ENCODE results near the gene ADRA2B.
"Not testable (repeated sequence)": the region's sequence is repeated elsewhere in the genome, so short reads cannot be mapped to it uniquely, and the experiment has no call there.

The ADRA2B gene

GRCh38 chr2:96088340-96089335 lies 27.7 kb downstream of the ADRA2B start:
- no peak for DNase-seq (ENCODE audit: low read depth)

DNA sequence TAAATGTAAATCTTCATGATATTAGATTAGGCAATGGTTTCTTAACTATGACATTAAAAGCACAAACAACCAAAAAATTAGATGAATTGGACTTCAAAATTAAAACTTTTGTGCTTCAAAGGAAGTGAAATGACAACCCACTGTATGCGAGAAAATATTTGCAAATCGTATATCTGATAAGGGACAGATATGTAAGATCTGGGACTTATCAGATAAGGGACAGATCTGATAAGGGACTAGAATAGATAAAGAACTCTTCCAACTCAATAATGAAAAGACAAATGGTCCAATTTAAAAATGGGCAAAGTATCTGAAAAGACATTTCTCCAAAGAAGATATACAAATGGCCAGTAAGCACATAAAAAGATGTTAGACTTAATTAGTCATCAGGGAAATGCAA lies 29.2 kb downstream of the ADRA2B start:
- no peak for DNase-seq (ENCODE audit: low read depth)

DNA sequence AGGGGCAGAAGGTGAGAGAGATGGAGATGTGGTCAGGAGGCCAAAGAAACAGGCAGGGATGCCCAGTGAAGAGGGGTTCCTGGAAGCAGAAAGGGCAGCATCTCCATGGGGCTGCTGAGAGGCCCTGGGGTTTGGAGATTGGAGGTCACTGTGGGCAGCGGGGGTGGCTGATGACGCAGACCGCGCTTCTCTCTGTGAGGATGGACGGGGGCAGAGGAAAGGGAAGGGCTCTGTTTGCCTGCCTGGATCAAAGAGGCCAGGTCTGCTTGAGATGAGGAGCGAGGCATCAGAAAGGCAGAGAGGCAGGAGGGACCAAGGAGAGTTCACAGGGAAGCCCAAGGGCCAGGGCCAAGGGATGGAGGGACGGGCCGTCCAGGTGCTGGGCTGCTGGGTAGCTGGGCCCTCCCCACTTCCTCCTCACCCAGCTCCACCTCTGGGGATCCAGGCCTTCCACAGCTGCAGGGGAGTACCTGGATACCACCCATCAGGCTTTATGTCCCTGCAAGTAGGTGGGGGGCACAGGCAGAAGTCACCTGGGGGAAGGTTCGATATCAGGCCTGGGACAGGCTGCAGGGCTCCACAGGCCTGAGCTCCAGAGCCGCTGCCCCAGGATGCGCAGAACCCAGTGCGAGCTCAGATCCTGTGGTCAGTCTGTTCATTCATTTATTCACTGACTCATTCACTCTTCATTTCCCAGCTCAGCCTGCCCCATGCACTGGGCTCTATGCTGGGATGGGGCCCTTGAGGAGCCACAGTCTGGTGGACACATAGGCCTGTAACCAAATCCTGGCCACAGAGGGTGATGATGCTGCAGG lies 30.6 kb downstream of the ADRA2B start:
- DNase-seq (ENCODE audit: low read depth), result no peak

DNA sequence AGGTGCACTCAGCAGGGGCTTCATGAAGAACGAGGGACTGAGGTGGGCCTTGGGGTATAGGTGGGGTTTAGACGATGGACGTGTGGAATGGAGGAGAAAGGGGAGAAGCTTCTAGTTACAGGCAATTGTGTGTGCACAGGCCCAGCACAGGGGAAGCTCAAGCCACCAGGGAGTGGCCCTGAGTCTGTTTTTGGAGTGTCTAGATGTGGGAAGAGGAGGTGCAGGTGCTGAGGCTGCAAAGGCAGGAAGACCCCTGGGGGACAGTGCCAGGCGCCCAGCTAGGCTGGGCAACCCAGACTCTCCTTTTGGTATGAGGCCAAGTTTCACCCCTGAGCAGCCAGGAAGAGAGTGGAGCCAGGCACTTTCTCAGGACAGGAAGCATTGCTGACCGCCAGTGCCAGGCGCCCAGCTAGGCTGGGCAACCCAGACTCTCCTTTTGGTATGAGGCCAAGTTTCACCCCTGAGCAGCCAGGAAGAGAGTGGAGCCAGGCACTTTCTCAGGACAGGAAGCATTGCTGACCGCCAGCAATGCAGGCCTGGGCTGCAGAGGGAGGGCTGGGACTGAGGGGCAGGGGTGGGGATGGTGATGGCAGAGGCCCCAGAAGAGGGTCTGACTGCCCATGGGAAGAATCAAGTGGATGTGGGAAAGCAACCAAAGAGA lies 31.4 kb downstream of the ADRA2B start:
- DNase-seq (ENCODE audit: low read depth), result not testable (repeated sequence)

DNA sequence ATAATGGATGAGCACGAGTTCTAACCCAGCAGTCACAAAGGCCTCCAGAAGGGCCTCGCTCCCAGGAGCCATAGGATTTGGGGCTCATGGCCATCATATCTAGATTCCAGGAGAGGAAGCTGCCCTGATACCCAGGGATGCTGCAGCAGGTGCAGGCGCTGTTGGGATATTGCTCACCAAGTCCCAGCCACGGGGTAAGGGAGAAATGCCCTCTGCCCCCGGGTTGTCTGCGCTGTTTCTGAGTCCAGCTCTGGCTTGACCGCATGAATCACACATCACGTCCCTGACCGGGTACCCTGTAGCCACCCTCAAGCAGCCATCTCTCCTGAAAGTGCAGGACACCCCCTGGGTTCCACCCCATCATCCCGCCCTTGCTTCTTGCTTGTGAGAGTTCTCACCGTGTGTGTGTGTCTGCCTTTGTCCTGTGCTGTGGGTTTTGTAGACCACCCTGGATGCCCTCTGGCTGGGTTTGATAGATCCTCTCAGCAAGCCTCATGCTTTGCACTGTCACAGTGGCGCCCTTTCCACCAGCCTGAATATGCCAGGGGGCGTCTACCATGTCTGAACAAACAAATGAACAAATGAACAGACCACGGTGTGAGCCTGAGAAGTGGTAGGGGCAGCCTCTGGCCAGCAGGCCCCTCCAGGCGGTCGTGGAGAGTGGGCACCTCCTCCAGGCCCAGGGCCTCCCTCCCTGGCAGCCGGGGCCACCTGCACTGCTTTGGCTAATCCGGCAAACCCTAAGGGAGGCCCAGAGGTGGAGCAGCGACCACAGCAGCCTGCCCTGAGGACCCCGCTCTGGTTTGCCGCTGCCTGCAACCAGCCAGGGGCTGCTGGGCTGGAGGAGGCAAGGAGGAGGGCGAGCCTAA lies 32.1 kb downstream of the ADRA2B start:
- DNase-seq (ENCODE audit: low read depth), result no peak

DNA sequence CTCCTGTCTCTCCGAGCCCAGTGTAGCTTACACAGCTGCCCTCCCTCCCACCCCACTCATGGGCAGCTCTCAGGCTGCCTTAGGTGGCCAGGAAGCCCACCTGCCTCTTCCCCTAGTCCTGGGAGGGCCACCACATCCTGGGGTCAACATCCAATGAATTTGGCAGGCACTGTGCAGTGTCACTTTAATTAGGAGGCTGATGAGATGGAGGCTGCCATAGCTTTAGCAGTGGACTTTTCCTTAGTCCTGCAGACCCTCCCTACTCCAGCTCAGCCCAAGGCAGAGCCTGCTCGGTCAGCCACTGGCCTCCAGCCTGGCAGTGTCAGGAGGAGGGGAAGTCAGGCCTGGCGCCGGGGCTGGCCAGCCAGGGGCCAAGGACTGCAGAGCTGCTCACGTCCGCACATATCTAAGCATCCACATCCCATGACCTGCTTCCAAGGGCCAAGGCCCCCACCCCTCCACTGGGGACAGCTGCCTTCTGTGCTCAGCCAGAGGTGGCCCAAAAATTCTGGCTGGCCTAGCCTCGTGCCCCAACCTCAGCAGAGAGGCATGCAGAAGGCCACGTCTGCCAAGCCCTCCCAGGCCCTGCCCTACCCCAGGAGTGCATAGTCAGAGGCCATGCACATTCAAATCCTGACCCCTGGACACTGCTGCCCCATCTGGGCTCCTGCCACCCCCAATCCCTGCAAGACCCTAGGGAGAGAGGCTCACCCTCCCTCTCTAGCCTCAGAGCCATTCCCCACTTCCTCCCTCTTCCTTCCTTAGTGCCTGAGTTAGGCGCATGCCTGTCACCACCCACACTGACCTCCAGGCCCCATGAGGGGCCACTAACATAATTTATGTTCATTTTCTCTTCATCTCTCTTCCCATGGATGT lies 33.1 kb downstream of the ADRA2B start:
- no peak for DNase-seq (ENCODE audit: low read depth)

GRCh38 chr2:96082211-96083063 lies 33.9 kb downstream of the ADRA2B start:
- no peak for DNase-seq (ENCODE audit: low read depth)

DNA sequence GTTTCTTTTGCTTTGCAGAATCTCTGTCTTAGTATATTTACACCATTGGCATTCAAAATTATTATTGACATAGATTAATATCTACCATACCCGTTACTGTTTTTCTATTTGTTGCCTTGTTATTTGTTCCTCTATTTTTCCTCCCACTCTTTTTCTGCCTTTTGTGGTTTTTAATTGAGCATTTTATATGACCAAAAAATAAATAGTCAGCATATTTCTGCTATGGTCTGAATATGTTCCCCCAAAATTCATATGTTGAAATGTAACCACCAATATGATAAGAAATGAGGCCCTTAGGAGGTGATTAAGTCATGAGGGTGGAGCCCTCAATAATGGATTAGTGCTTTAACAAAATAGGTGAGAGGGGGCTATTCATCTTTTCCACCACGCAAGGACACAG lies 35.3 kb downstream of the ADRA2B start:
- no peak for DNase-seq (ENCODE audit: low read depth)

- no peak for DNase-seq (ENCODE audit: low read depth)
Observed at GRCh38 chr2:96075199-96075771, 41.1 kb downstream of the ADRA2B start.

DNA sequence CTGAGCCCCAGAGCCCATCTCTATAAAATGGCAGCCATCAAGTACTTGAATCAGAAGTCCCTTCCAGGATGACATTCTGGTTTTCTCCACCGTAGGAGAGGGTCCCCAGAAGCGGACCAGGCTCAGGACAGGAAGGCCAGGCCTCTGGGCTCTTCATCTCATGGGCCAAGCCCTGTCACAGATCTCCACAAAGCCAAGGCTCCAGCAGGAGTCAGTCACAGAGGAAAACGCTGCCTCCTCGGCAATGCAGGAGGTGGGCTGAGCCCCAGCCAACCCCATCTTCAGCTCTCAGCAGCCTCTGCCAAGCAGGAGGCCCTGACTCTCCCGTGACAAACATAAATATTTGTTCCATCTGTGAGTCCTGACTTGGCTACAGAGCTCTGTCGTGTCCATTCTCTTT lies 42.2 kb downstream of the ADRA2B start:
- DNase-seq (ENCODE audit: low read depth), result no peak

DNA sequence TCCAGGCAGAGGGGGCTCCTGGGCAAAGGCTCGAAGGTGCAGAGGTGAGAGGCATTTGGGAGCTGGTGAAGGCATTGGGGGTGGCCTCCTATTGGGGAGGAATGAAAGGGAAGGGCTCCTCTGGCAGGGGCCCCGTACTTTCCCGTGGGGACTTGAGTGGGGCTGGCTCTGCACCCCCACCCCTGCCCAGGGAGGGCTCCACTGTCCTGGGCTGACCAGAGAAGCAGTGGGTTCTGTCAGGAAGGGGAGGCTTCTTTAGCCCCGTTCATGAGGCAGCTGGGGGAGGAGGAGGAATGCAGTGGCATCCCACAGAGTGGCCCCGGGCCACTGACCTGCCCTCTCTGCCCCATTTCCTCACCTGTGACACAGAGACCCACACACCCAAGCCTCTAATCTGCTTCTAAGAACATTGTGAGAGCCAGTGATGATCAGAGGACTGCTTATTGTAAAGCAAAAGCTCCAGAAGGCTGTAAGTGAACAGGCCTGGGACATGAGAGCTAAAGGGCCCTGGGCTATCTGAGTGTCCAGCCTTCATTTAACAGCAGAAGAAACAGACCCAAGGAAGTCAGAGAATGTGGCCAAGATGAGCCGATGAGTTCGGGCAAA lies 43.1 kb downstream of the ADRA2B start:
- no peak for DNase-seq (ENCODE audit: low read depth)

DNA sequence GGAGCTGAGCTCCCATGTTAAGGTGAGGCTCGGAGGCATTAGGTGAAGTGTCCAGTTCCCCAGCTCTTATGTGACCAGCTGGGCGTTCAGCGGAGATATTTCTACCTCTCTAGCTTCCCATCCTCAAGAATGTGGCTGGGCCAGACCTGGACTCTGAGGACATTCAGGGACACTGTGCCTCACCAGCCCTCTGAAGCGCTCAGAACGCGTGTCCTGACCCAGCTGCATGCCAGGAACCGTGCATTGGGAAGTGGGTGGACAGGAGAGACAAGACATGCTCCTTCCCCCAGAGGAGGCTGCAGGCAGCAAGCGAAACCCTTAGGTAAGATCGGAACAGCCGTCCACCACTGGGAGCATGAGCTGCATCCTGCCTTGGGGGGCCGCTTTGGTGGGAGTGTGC lies 43.6 kb downstream of the ADRA2B start:
- no peak for DNase-seq (ENCODE audit: low read depth)

DNA sequence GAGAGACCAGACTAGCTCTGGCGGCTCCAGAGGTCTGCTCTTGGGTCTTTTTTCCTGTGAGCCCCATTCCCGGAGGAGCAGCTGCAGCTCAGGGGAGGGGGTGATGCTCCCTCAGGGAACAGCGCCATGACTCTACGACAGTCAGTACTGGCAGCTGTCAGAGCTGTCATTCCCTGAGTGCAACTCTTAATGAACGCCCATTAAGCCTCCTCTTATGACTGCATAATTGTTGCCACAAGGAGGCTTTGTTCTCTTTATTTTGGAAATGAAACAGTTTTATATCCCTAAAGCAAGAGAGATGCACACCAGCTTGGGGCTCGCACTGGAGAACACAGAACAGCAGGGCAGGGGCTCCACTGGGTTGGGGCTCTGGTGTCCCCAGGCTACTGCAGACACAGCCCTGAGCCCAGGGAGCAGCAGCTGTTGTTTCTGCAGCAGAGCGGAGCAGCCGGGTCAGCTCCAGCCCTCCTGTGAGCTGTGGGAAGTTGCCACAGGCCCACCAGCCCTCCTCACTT lies 44.3 kb downstream of the ADRA2B start:
- not testable (repeated sequence) for DNase-seq (ENCODE audit: low read depth)

DNA sequence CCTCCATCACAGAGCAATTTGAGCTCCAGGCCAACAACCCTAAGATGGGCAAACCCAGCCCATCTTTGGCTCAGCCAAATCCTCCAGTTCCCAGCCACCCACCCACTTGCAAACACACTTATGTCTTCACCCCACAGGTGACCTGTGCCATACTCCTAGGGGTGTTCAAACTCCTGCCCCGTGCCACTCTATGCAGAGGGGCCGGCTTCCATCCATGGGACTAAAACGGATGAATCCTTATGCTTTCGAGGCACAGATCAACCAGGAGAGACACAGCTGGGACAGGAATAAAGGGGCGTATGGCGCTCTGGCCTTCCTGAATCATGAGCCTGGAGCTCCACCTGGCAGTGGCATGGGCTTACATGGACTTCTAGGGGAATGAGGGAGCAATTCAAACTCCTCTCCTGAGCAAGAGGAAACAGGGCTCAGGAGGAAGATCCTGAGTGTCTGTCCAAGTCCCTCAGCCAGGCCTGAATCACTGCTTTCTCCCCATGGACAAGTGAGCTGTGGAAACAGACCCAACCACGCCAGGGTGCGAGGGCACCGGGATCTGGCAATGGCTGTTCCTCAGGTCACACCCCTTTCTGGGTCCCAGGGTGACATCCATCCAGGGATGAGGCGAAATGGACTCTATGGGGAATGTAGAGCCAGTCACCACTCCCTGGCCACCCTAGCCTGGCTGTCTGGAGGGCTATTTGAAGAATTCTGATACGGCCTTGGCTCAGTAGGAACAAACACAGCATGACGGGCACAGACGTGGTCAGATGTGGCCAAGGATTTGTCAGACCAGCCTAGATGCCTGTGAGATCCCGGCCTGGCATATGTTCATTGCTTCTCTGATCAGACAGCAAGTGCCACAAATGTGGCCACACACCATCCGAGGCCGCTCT lies 45.0 kb downstream of the ADRA2B start:
- not testable (repeated sequence) for DNase-seq (ENCODE audit: low read depth)

- not testable (repeated sequence) for DNase-seq (ENCODE audit: low read depth)
Observed at GRCh38 chr2:96070351-96070750, 46.0 kb downstream of the ADRA2B start.

DNA sequence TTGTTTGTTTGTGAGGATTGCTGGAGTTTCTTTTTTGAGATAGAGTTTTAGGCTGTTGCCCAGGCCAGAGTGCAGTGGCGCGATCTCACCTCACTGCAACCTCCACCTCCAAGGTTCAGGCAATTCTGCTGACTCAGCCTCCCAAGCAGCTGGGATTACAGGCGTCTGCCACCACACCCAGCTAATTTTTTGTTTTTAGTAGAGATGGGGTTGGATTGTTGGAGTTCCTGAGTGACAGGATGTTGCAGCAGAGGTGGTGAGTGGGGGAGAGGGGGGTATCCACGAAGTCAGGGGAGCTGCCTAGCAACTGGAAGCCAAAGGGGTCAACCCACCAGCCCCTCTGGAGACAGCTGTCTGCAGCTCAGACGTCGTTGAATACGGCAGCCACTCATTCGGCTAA lies 46.5 kb downstream of the ADRA2B start:
- DNase-seq (ENCODE audit: low read depth), result not testable (repeated sequence)

GRCh38 chr2:96067902-96068581 lies 48.3 kb downstream of the ADRA2B start:
- DNase-seq (ENCODE audit: low read depth), result not testable (repeated sequence)

Measured in CMK (cell line).